ENCODE results near the gene RBBP8NL. TPM values are rescaled to one million over a fixed set of nuclear protein-coding genes. Genes with fewer than 3 reads are reported as not detected.

Gene RBBP8NL
- total and polyA plus RNA-seq, 3 experiments from 2014 or later = not detected

- Mint-ChIP-seq H3K4me1 (peaks cover 3 to 24% (median 8%) of the 10 kb centered on the region in 3 donors), H3K27ac (no peak overlapping the region), H3K9me3 (no peaks in the 10 kb centered on the region), H3K27me3 (no peaks in the 10 kb centered on the region), H3K36me3 (no peaks in the 10 kb centered on the region), H3K4me3 (no peak overlapping the region)
- Histone ChIP-seq H3K27me3 (ENCODE audit: insufficient read depth, low read length, poor library complexity, severe bottlenecking) (no peaks in the 10 kb centered on the region), H3K4me3 (ENCODE audit: low read length) (no peak overlapping the region), H3K9me3 (ENCODE audit: low read length) (no peaks in the 10 kb centered on the region), H3K36me3 (ENCODE audit: insufficient read depth, low read length) (no peaks in the 10 kb centered on the region), H3K4me1 (ENCODE audit: insufficient read depth, low read length) (peaks cover 15% of the 10 kb centered on the region), H3K27ac (ENCODE audit: low read depth, low read length) (no peak overlapping the region)
- CTCF ChIA-PET = interaction anchor here (1.1 to 1.5 kb wide), 2 partner anchors 14 to 23 kb away, joined by 3 to 5 read pairs; partner anchors contain the start of gene RPS21
- no peak for DNase-seq
- POLR2A ChIA-PET = interaction anchor here (0.7 kb wide), 1 partner anchor 401 kb away, joined by 3 read pairs; no protein-coding TSS in a partner anchor
Measured at GRCh38 chr20:62410746-62411478, 16.4 kb downstream of the RBBP8NL start.

GRCh38 chr20:62409931-62410745 is 17.2 kb downstream of the RBBP8NL start:
- H3K36me3 Mint-ChIP-seq = no peaks in the 10 kb centered on the region
- H3K9me3 ChIP-seq (ENCODE audit: low read length) = no peaks in the 10 kb centered on the region
- no peaks in the 10 kb centered on the region for H3K27me3 ChIP-seq (ENCODE audit: insufficient read depth, low read length, poor library complexity, severe bottlenecking)
- H3K27me3 Mint-ChIP-seq = no peaks in the 10 kb centered on the region
- no peak overlapping the region for H3K27ac ChIP-seq (ENCODE audit: low read depth, low read length)
- peaks cover 11 to 32% (median 14%) of the 10 kb centered on the region in 3 donors for H3K4me1 Mint-ChIP-seq
- no peaks in the 10 kb centered on the region for H3K36me3 ChIP-seq (ENCODE audit: insufficient read depth, low read length)
- H3K9me3 Mint-ChIP-seq = no peaks in the 10 kb centered on the region
- peaks cover 23% of the 10 kb centered on the region for H3K4me1 ChIP-seq (ENCODE audit: insufficient read depth, low read length)
- ChIA-PET CTCF (interaction anchor here (1.1 to 1.5 kb wide), 3 partner anchors 13 to 399 kb away, joined by 3 to 5 read pairs (median 3); partner anchors contain the start of gene RPS21), POLR2A (interaction anchor here (0.7 kb wide), 1 partner anchor 401 kb away, joined by 3 read pairs; no protein-coding TSS in a partner anchor)
- peak in 2 of 5 donors; percentile 23 to 56 for DNase-seq
- peak overlapping the region in 1 of 8 donors; percentile 5 for H3K27ac Mint-ChIP-seq
- peak overlapping the region in 4 of 7 donors; percentile 29 to 83 (median 54) for H3K4me3 Mint-ChIP-seq
- no peak overlapping the region for H3K4me3 ChIP-seq (ENCODE audit: low read length)

GRCh38 chr20:62409086-62409853 is 18.1 kb downstream of the RBBP8NL start:
- no peak overlapping the region for H3K27ac ChIP-seq (ENCODE audit: low read depth, low read length)

GRCh38 chr20:62408640-62409039 is 18.7 kb downstream of the RBBP8NL start:
- H3K27me3 ChIP-seq (ENCODE audit: insufficient read depth, low read length, poor library complexity, severe bottlenecking) = no peaks in the 10 kb centered on the region
- H3K27ac Mint-ChIP-seq = peak overlapping the region in 1 of 8 donors; percentile 19
- peaks cover 23% of the 10 kb centered on the region for H3K4me1 ChIP-seq (ENCODE audit: insufficient read depth, low read length)
- H3K4me3 ChIP-seq (ENCODE audit: low read length) = no peak overlapping the region
- H3K9me3 ChIP-seq (ENCODE audit: low read length) = no peaks in the 10 kb centered on the region
- no peak overlapping the region for H3K27ac ChIP-seq (ENCODE audit: low read depth, low read length)
- H3K36me3 ChIP-seq (ENCODE audit: insufficient read depth, low read length) = no peaks in the 10 kb centered on the region
- H3K27me3 Mint-ChIP-seq = no peaks in the 10 kb centered on the region
- no peaks in the 10 kb centered on the region for H3K36me3 Mint-ChIP-seq
- no peak for DNase-seq
- H3K9me3 Mint-ChIP-seq = no peaks in the 10 kb centered on the region
- ChIA-PET CTCF (interaction anchor here (1.7 kb wide), 1 partner anchor 26 kb away, joined by 6 read pairs; no protein-coding TSS in a partner anchor), POLR2A (no interaction called here)
- peak overlapping the region in 1 of 7 donors; percentile 51 for H3K4me3 Mint-ChIP-seq
- peaks cover 15 to 41% (median 18%) of the 10 kb centered on the region in 3 donors for H3K4me1 Mint-ChIP-seq

More at GRCh38 chr20:62409086-62409853, 18.1 kb downstream of the RBBP8NL start:
- peaks cover 12 to 36% (median 17%) of the 10 kb centered on the region in 3 donors for H3K4me1 Mint-ChIP-seq
- H3K9me3 Mint-ChIP-seq = no peaks in the 10 kb centered on the region
- H3K4me3 ChIP-seq (ENCODE audit: low read length) = no peak overlapping the region
- H3K36me3 ChIP-seq (ENCODE audit: insufficient read depth, low read length) = no peaks in the 10 kb centered on the region
- peak overlapping the region in 4 of 7 donors; percentile 5 to 65 (median 36) for H3K4me3 Mint-ChIP-seq
- no peaks in the 10 kb centered on the region for H3K27me3 Mint-ChIP-seq
- DNase-seq = no peak
- CTCF ChIA-PET = interaction anchor here (1.1 to 1.2 kb wide), 2 partner anchors 22 to 398 kb away, joined by 3 to 5 read pairs; partner anchors contain the start of gene RPS21
- no peaks in the 10 kb centered on the region for H3K27me3 ChIP-seq (ENCODE audit: insufficient read depth, low read length, poor library complexity, severe bottlenecking)
- H3K36me3 Mint-ChIP-seq = no peaks in the 10 kb centered on the region
- H3K4me1 ChIP-seq (ENCODE audit: insufficient read depth, low read length) = peaks cover 23% of the 10 kb centered on the region
- H3K27ac Mint-ChIP-seq = peak overlapping the region in 1 of 8 donors; percentile 5
- no peaks in the 10 kb centered on the region for H3K9me3 ChIP-seq (ENCODE audit: low read length)
- POLR2A ChIA-PET = no interaction called here

- Mint-ChIP-seq H3K9me3 (no peaks in the 10 kb centered on the region), H3K27ac (peak overlapping the region in 1 of 8 donors; percentile 79), H3K27me3 (no peaks in the 10 kb centered on the region), H3K4me3 (peak overlapping the region; percentile 77 to 93 (median 83)), H3K4me1 (peaks cover 15 to 45% (median 20%) of the 10 kb centered on the region in 3 donors), H3K36me3 (peaks cover 0 to under 1% (median 0%) of the 10 kb centered on the region in 3 donors)
- DNase-seq = no peak
- peak overlapping the region; percentile 57 for H3K27ac ChIP-seq (ENCODE audit: low read depth, low read length)
- no peak overlapping the region for H3K4me3 ChIP-seq (ENCODE audit: low read length)
- POLR2A ChIA-PET = no interaction called here
- H3K27me3 ChIP-seq (ENCODE audit: insufficient read depth, low read length, poor library complexity, severe bottlenecking) = no peaks in the 10 kb centered on the region
- no peaks in the 10 kb centered on the region for H3K9me3 ChIP-seq (ENCODE audit: low read length)
- H3K4me1 ChIP-seq (ENCODE audit: insufficient read depth, low read length) = peaks cover 23% of the 10 kb centered on the region
- H3K36me3 ChIP-seq (ENCODE audit: insufficient read depth, low read length) = no peaks in the 10 kb centered on the region
- CTCF ChIA-PET = interaction anchor here (1.7 kb wide), 1 partner anchor 25 kb away, joined by 6 read pairs; no protein-coding TSS in a partner anchor
Measured at GRCh38 chr20:62408055-62408454, 19.3 kb downstream of the RBBP8NL start.

- peak within 1 kb of the TSS; percentile 57 for H3K27ac ChIP-seq (ENCODE audit: low read depth, low read length)
- peaks cover 23% of the 10 kb centered on the region for H3K4me1 ChIP-seq (ENCODE audit: insufficient read depth, low read length)
- Mint-ChIP-seq H3K9me3 (no peaks in the 10 kb centered on the region), H3K27ac (peak within 1 kb of the TSS; percentile 29 to 87 (median 68)), H3K36me3 (peaks cover 0 to 1% (median 0%) of the 10 kb centered on the region in 3 donors), H3K4me3 (peak within 1 kb of the TSS; percentile 82 to 93 (median 83)), H3K27me3 (no peaks in the 10 kb centered on the region), H3K4me1 (peaks cover 15 to 46% (median 20%) of the 10 kb centered on the region in 3 donors)
- H3K9me3 ChIP-seq (ENCODE audit: low read length) = no peaks in the 10 kb centered on the region
- H3K36me3 ChIP-seq (ENCODE audit: insufficient read depth, low read length) = no peaks in the 10 kb centered on the region
- no peaks in the 10 kb centered on the region for H3K27me3 ChIP-seq (ENCODE audit: insufficient read depth, low read length, poor library complexity, severe bottlenecking)
- peak; percentile 84 to 95 (median 90) for DNase-seq
- peak within 1 kb of the TSS; percentile 73 for H3K4me3 ChIP-seq (ENCODE audit: low read length)
- ChIA-PET CTCF (interaction anchor here (1.7 kb wide), 1 partner anchor 25 kb away, joined by 6 read pairs; no protein-coding TSS in a partner anchor), POLR2A (interaction anchor here (0.6 kb wide), 1 partner anchor 21 kb away, joined by 4 read pairs; the partner anchor contains the start of gene RPS21)
Measured at GRCh38 chr20:62407221-62407992, 19.9 kb downstream of the RBBP8NL start, which contains the start of gene CABLES2. CABLES2 (minus strand) TSS chr20:62407285; CDS start chr20:62407276, 9 bp downstream.
